ENCODE results near the gene CHCHD10. TPM values are rescaled to one million over a fixed set of nuclear protein-coding genes. Genes with fewer than 3 reads are reported as not detected.

Gene CHCHD10
- total and polyA plus RNA-seq, 2 of the 8 experiments (the other 6 are each of a cell fraction or from before 2014, with no cell fraction given) = 58.3 to 94.5 TPM

- no peak for TF ChIP-seq SRF (IDR thresholded peaks at IDR 0.05; ENCODE audit: low read depth, low read length)
- TF ChIP-seq TBP (IDR thresholded peaks at IDR 0.05; ENCODE audit: low read depth, low read length) = peak; percentile 93
- TF ChIP-seq RBBP5 (IDR thresholded peaks at IDR 0.05; ENCODE audit: borderline replicate concordance, low read depth, low read length) = peak; percentile 75; the same call in 1 of the 2 replicates
- no peak for TF ChIP-seq EP300 (IDR thresholded peaks at IDR 0.05; ENCODE audit: borderline replicate concordance in 1 of 2, low read depth in 2 of 2, low read length in 2 of 2)
- TF ChIP-seq TCF12 (IDR thresholded peaks at IDR 0.05; ENCODE audit: low read depth, low read length) = no peak
- TF ChIP-seq ZNF274 (IDR thresholded peaks at IDR 0.05; ENCODE audit: borderline replicate concordance, extremely low read depth, low read length) = no peak
- no peak for TF ChIP-seq CTCF (IDR thresholded peaks at IDR 0.05; ENCODE audit: control extremely low read depth in 1 of 3, insufficient read depth in 1 of 3, low read depth in 1 of 3, low read length in 3 of 3)
- no peak for TF ChIP-seq BRCA1 (IDR thresholded peaks at IDR 0.05; ENCODE audit: low read depth, low read length)
- TF ChIP-seq KDM5A (IDR thresholded peaks at IDR 0.05; ENCODE audit: low read length) = no peak
- TF ChIP-seq NRF1 (IDR thresholded peaks at IDR 0.05; ENCODE audit: low read depth, low read length) = peak; percentile 82
- no peak for TF ChIP-seq HDAC2 (IDR thresholded peaks at IDR 0.05; ENCODE audit: borderline replicate concordance in 1 of 2, low read depth in 2 of 2, low read length in 2 of 2)
- no peak for TF ChIP-seq CBX8 (IDR thresholded peaks at IDR 0.05; ENCODE audit: borderline replicate concordance, low read depth, low read length)
- TF ChIP-seq KDM4A (IDR thresholded peaks at IDR 0.05; ENCODE audit: low read depth, low read length, severe bottlenecking) = peak; percentile 50
- TF ChIP-seq EZH2 (IDR thresholded peaks at IDR 0.05; ENCODE audit: low read depth, low read length, severe bottlenecking) = no peak
These were observed 19.2 kb upstream of the CHCHD10 start, which contains the start of gene SMARCB1 (continued) for GRCh38 chr22:23786752-23787599.
